ENCODE data around the gene PRICKLE2. TPM values are rescaled to one million over a fixed set of nuclear protein-coding genes. Genes with fewer than 3 reads are reported as not detected.

The PRICKLE2 gene
- total RNA-seq, 1 donor from 2014 or later = not detected

DNA sequence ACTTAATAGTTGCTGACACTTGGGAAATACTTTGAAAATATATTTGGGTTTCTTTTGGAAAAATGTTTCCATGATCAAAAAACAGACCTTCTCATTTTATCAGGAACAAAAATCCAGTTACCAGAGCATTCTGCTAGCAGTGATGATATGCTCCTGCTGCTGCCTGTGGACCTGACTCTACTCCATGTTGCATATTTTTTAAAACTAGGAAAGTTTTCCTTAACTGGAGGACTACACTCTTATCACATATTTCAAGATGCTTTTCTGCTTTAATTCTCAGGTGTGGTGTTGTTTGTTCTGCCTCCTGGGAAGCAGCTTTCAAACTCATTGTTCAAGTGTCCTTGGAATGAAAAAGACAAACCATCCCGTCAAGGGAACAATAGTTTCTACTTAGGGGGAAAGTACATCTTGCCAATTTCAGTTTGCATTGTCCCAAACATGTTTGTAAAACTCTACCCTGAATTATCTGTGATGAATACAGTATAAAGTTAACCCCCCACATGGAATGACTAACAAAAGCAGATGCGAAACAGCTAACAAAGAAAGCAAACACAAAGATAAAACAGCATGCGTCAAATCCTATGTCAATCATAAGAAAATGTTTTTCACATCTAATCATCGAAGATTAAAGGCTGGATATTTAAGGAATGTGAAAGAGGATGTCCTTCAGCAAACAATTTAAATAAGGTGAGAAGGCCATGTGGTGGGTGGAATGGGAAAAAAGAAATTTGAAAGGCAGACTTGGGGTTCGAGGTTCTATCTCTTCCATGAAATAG, 161.9 kb downstream of the PRICKLE2 start:
- no peak overlapping the region for H3K4me3 Mint-ChIP-seq
- no peak for DNase-seq (ENCODE audit: low spot score)
- peaks cover 5% of the 10 kb centered on the region for H3K27me3 Mint-ChIP-seq (ENCODE audit: insufficient read depth)
- H3K36me3 Mint-ChIP-seq (ENCODE audit: low read depth) = no peaks in the 10 kb centered on the region
- H3K9me3 Mint-ChIP-seq = no peaks in the 10 kb centered on the region
- no peak overlapping the region for H3K27ac Mint-ChIP-seq
- H3K4me1 Mint-ChIP-seq (ENCODE audit: low read depth) = no peaks in the 10 kb centered on the region
- intact Hi-C loops (cut with micrococcal nuclease) = no loop called here

- no peaks in the 10 kb centered on the region for H3K9me3 Mint-ChIP-seq
- H3K4me3 Mint-ChIP-seq = no peak overlapping the region
- no peak overlapping the region for H3K27ac Mint-ChIP-seq
- H3K4me1 Mint-ChIP-seq (ENCODE audit: low read depth) = no peaks in the 10 kb centered on the region
- no peaks in the 10 kb centered on the region for H3K36me3 Mint-ChIP-seq (ENCODE audit: low read depth)
- H3K27me3 Mint-ChIP-seq (ENCODE audit: insufficient read depth) = peaks cover 9% of the 10 kb centered on the region
- no peak for DNase-seq (ENCODE audit: low spot score)
- intact Hi-C loops (cut with micrococcal nuclease) = no loop called here
These were observed 163.6 kb downstream of the PRICKLE2 start for GRCh38 chr3:64061628-64062027.

DNA sequence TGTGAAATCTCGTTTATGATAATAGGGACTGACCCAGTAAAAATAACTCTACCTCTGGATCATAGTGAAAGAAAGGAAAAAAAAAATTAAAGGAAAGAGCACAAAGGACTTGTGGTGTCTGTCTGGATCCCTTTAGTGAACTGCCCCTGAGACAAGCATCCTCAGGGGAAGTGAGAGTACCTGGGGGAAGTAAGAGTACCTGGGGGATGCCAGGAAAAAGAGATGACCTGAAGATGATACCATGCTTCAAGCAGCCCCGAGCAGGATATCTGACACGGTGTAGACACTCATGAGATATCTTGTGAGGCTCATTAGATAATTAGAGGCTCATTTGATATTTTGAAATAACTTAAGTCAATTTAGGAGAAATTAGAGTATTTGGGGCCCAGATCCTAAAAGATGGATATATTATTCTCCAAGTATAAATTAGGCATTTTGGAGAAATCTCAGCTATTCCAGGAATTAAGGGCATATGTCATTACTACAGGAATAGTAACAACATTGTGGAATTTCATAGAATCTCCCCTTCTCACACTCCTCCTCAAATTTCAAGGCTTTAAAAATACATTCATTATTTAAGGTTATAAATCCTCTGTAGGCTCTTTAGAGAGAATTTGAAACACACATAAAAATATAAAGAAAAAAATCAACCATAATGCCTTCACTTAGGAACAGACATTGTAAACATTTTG, 165.6 kb downstream of the PRICKLE2 start:
- Mint-ChIP-seq H3K36me3 (ENCODE audit: low read depth) (no peaks in the 10 kb centered on the region), H3K4me1 (ENCODE audit: low read depth) (no peaks in the 10 kb centered on the region), H3K27me3 (ENCODE audit: insufficient read depth) (peaks cover 9% of the 10 kb centered on the region), H3K4me3 (no peak overlapping the region), H3K27ac (no peak overlapping the region), H3K9me3 (no peaks in the 10 kb centered on the region)
- intact Hi-C loops (cut with micrococcal nuclease) = no loop called here
- DNase-seq (ENCODE audit: low spot score) = no peak

GRCh38 chr3:64058566-64058965, 166.7 kb downstream of the PRICKLE2 start:
- Mint-ChIP-seq H3K4me1 (ENCODE audit: low read depth) (no peaks in the 10 kb centered on the region), H3K27ac (no peak overlapping the region), H3K4me3 (no peak overlapping the region), H3K9me3 (no peaks in the 10 kb centered on the region), H3K27me3 (ENCODE audit: insufficient read depth) (peaks cover 9% of the 10 kb centered on the region), H3K36me3 (ENCODE audit: low read depth) (no peaks in the 10 kb centered on the region)
- DNase-seq (ENCODE audit: low spot score) = no peak
- intact Hi-C loops (cut with micrococcal nuclease) = no loop called here

DNA sequence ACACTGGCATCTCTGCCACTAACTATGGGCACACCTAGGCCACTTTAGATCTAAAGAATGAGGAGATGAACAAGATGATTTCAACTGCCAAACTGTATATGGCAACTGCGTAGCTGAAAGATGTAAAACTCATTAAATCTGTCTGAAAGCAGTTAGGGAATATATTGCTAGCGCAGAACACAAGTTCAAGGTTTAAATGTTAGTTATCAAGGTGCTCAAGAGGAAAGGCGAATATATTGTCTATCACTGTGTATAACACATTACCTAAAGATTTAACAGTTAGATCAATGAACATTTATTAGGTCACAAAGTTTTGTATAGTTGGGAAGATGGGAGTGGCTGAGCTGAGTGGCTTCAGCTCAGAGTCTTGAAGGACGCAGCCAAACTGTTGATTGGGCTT, 168.0 kb downstream of the PRICKLE2 start:
- Mint-ChIP-seq H3K27ac (no peak overlapping the region), H3K4me3 (no peak overlapping the region), H3K4me1 (ENCODE audit: low read depth) (no peaks in the 10 kb centered on the region), H3K27me3 (ENCODE audit: insufficient read depth) (peaks cover 9% of the 10 kb centered on the region), H3K9me3 (no peaks in the 10 kb centered on the region), H3K36me3 (ENCODE audit: low read depth) (no peaks in the 10 kb centered on the region)
- no peak for DNase-seq (ENCODE audit: low spot score)
- intact Hi-C loops (cut with micrococcal nuclease) = no loop called here

DNA sequence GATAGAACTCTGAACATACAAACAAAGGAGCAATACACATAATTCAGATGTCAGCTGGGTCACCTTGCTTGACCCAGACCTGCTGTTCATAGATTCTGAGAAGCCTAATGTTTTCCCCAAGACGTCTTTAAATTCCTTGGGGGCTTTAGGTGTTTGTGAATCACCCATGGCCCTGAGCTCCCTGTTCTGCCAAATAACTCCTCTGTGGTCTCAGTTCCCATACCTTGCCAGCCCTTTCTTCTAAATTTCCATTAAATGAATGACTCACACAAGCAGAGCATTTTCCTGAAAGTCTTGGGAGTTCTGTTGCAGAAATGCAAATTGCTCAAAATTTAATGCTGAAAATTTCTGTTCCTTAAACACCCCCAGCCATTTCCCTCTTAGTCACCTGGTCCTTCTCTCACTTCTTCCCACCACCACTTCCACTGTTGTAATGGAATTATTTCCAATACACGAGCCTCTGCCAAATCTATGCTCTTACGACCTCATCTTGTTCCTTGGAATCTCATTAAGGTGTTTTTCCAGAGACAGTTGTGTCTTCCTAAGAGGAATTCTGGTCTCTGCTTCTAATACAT, 168.6 kb downstream of the PRICKLE2 start:
- no peak overlapping the region for H3K27ac Mint-ChIP-seq
- no peaks in the 10 kb centered on the region for H3K36me3 Mint-ChIP-seq (ENCODE audit: low read depth)
- H3K27me3 Mint-ChIP-seq (ENCODE audit: insufficient read depth) = peaks cover 9% of the 10 kb centered on the region
- no peaks in the 10 kb centered on the region for H3K4me1 Mint-ChIP-seq (ENCODE audit: low read depth)
- intact Hi-C loops (cut with micrococcal nuclease) = no loop called here
- no peak for DNase-seq (ENCODE audit: low spot score)
- no peak overlapping the region for H3K4me3 Mint-ChIP-seq
- H3K9me3 Mint-ChIP-seq = no peaks in the 10 kb centered on the region

GRCh38 chr3:64055076-64055475, 170.2 kb downstream of the PRICKLE2 start:
- Mint-ChIP-seq H3K4me1 (ENCODE audit: low read depth) (peaks cover 5% of the 10 kb centered on the region), H3K4me3 (no peak overlapping the region), H3K27me3 (ENCODE audit: insufficient read depth) (peaks cover 9% of the 10 kb centered on the region), H3K36me3 (ENCODE audit: low read depth) (no peaks in the 10 kb centered on the region), H3K9me3 (no peaks in the 10 kb centered on the region), H3K27ac (no peak overlapping the region)
- DNase-seq (ENCODE audit: low spot score) = no peak
- intact Hi-C loops (cut with micrococcal nuclease) = no loop called here

GRCh38 chr3:64054488-64054887, 170.8 kb downstream of the PRICKLE2 start:
- Mint-ChIP-seq H3K27me3 (ENCODE audit: insufficient read depth) (peaks cover 7% of the 10 kb centered on the region), H3K4me3 (no peak overlapping the region), H3K9me3 (no peaks in the 10 kb centered on the region), H3K27ac (no peak overlapping the region), H3K4me1 (ENCODE audit: low read depth) (peaks cover 5% of the 10 kb centered on the region), H3K36me3 (ENCODE audit: low read depth) (no peaks in the 10 kb centered on the region)
- intact Hi-C loops (cut with micrococcal nuclease) = no loop called here
- no peak for DNase-seq (ENCODE audit: low spot score)

- Mint-ChIP-seq H3K4me1 (ENCODE audit: low read depth) (peaks cover 10% of the 10 kb centered on the region), H3K4me3 (no peak overlapping the region), H3K27ac (no peak overlapping the region), H3K27me3 (ENCODE audit: insufficient read depth) (peaks cover 4% of the 10 kb centered on the region), H3K36me3 (ENCODE audit: low read depth) (no peaks in the 10 kb centered on the region), H3K9me3 (no peaks in the 10 kb centered on the region)
- no peak for DNase-seq (ENCODE audit: low spot score)
- intact Hi-C loops (cut with micrococcal nuclease) = no loop called here
These were observed 171.7 kb downstream of the PRICKLE2 start for GRCh38 chr3:64053581-64053980.

DNA sequence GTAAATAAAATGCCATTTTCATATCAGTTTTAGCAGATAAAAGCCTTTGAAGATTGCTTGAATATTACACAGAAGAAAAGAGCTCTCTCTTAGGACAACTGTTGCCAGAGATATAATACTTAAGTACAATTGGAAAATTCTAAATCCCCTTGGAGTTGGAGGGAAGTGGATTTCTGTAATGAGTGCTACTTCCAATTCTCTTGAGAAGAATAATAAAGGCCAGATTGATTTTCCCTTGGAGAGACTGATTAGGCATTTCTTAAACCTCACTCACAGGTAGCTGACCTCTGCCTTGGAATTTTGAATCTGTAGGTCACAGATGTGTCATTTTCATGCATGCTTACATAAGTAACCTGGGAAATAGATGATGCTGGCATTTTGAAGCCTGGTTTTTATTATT, 172.1 kb downstream of the PRICKLE2 start:
- Mint-ChIP-seq H3K9me3 (no peaks in the 10 kb centered on the region), H3K4me1 (ENCODE audit: low read depth) (peaks cover 11% of the 10 kb centered on the region), H3K27me3 (ENCODE audit: insufficient read depth) (peaks cover 4% of the 10 kb centered on the region), H3K4me3 (no peak overlapping the region), H3K36me3 (ENCODE audit: low read depth) (no peaks in the 10 kb centered on the region), H3K27ac (no peak overlapping the region)
- DNase-seq (ENCODE audit: low spot score) = no peak
- intact Hi-C loops (cut with micrococcal nuclease) = no loop called here

- H3K27me3 Mint-ChIP-seq (ENCODE audit: insufficient read depth) = peaks cover 3% of the 10 kb centered on the region
- no peak for DNase-seq (ENCODE audit: low spot score)
- H3K4me3 Mint-ChIP-seq = no peak overlapping the region
- peaks cover 11% of the 10 kb centered on the region for H3K4me1 Mint-ChIP-seq (ENCODE audit: low read depth)
- no peaks in the 10 kb centered on the region for H3K9me3 Mint-ChIP-seq
- H3K36me3 Mint-ChIP-seq (ENCODE audit: low read depth) = no peaks in the 10 kb centered on the region
- H3K27ac Mint-ChIP-seq = no peak overlapping the region
- intact Hi-C loops (cut with micrococcal nuclease) = loop anchor here (5.0 kb wide), 1 partner anchor 432 kb away; no protein-coding TSS in a partner anchor
These were observed 175.4 kb downstream of the PRICKLE2 start for GRCh38 chr3:64049832-64050231.

DNA sequence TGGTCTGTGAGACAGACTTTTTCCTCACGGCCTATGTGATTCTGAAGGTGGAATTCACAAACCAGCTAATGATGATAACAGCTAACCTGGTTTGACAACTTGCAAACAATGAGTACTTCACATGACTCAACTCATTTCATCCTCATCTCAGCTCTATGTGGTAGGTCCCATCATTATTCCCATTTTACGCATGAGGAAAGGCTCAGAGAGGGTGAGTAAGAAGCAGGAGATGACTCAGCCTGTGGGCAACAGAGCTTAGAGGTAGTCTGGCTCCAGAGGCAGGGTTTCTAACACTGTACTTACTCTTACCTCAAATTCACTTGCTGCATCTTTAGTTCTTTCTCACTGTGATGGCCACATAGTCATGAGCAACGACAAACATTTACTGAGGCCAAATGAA, 176.1 kb downstream of the PRICKLE2 start:
- no peak overlapping the region for H3K4me3 Mint-ChIP-seq
- no peak for DNase-seq (ENCODE audit: low spot score)
- H3K36me3 Mint-ChIP-seq (ENCODE audit: low read depth) = no peaks in the 10 kb centered on the region
- H3K27me3 Mint-ChIP-seq (ENCODE audit: insufficient read depth) = peaks cover 3% of the 10 kb centered on the region
- no peaks in the 10 kb centered on the region for H3K9me3 Mint-ChIP-seq
- H3K27ac Mint-ChIP-seq = no peak overlapping the region
- H3K4me1 Mint-ChIP-seq (ENCODE audit: low read depth) = peaks cover 11% of the 10 kb centered on the region
- intact Hi-C loops (cut with micrococcal nuclease) = loop anchor here (5.0 kb wide), 1 partner anchor 433 kb away; no protein-coding TSS in a partner anchor

DNA sequence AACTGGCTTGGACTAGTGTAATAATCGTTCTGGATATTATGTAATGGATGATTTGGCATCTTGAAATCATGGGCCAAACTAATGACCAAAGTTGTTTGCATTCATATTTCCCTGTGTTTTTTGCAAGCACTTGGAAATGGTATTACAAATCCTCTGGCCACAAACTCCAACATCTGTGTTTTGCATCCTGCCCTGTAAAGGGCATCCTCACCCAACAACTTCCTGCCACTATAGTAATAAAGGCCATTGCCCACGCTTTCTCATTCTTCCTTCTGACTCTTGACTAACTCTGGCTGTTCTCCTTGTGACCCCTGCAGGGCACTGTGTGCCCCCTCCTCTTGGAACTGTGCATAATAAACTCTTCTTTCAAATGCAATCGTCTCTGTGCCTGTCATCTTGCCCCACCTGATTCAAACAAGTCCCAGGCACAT, 176.6 kb downstream of the PRICKLE2 start:
- Mint-ChIP-seq H3K4me1 (ENCODE audit: low read depth) (peaks cover 11% of the 10 kb centered on the region), H3K36me3 (ENCODE audit: low read depth) (no peaks in the 10 kb centered on the region), H3K9me3 (no peaks in the 10 kb centered on the region), H3K27ac (no peak overlapping the region), H3K4me3 (no peak overlapping the region), H3K27me3 (ENCODE audit: insufficient read depth) (peaks cover 7% of the 10 kb centered on the region)
- DNase-seq (ENCODE audit: low spot score) = no peak
- intact Hi-C loops (cut with micrococcal nuclease) = loop anchor here (5.0 kb wide), 1 partner anchor 434 kb away; no protein-coding TSS in a partner anchor

Measured in activated T-helper 1 cell treated with anti-CD3 and anti-CD28 coated beads, Interleukin-12 subunit alpha, Interleukin-12 subunit beta, Interleukin-2, Interleukin-4 antibody, amounts not matched to agents 30 ng/mL and 10 ng/mL and 1 ng/mL, durations not matched to agents 14 hours and 24 hours and 36 hours (primary cell).